Measurements from ENCODE around the gene DIAPH3. TPM values are rescaled to one million over a fixed set of nuclear protein-coding genes. Genes with fewer than 3 reads are reported as not detected.

Gene DIAPH3
- total RNA-seq, 2 donors from 2014 or later = 0.35 to 1.1 TPM

- no peak for TF ChIP-seq CTCF (IDR thresholded peaks at IDR 0.05)
- DNase-seq (ENCODE audit: low spot score) = no peak
Measured at GRCh38 chr13:59888408-59888807, 275.3 kb downstream of the DIAPH3 start.

GRCh38 chr13:59885076-59885475 lies 278.7 kb downstream of the DIAPH3 start:
- H3K9me3 ChIP-seq = no peaks in the 10 kb centered on the region
- H3K27ac ChIP-seq = no peak overlapping the region
- H3K4me3 ChIP-seq = no peak overlapping the region
- no peaks in the 10 kb centered on the region for H3K36me3 ChIP-seq
- TF ChIP-seq CTCF (IDR thresholded peaks at IDR 0.05) = no peak
- no peaks in the 10 kb centered on the region for H3K4me1 ChIP-seq
- no peak for DNase-seq (ENCODE audit: low spot score)
- H3K27me3 ChIP-seq = no peaks in the 10 kb centered on the region

More at GRCh38 chr13:59888408-59888807, 275.3 kb downstream of the DIAPH3 start:
- Histone ChIP-seq H3K27me3 (no peaks in the 10 kb centered on the region), H3K9me3 (no peaks in the 10 kb centered on the region), H3K36me3 (no peaks in the 10 kb centered on the region), H3K4me1 (no peaks in the 10 kb centered on the region), H3K4me3 (no peak overlapping the region), H3K27ac (no peak overlapping the region)

GRCh38 chr13:59883885-59884284 lies 279.8 kb downstream of the DIAPH3 start:
- no peaks in the 10 kb centered on the region for H3K4me1 ChIP-seq
- H3K36me3 ChIP-seq = no peaks in the 10 kb centered on the region
- no peaks in the 10 kb centered on the region for H3K27me3 ChIP-seq
- H3K9me3 ChIP-seq = no peaks in the 10 kb centered on the region
- DNase-seq (ENCODE audit: low spot score) = no peak
- H3K27ac ChIP-seq = no peak overlapping the region
- TF ChIP-seq CTCF (IDR thresholded peaks at IDR 0.05) = no peak
- H3K4me3 ChIP-seq = no peak overlapping the region

GRCh38 chr13:59880468-59880867 lies 283.3 kb downstream of the DIAPH3 start:
- H3K27ac ChIP-seq = no peak overlapping the region
- no peak overlapping the region for H3K4me3 ChIP-seq
- H3K9me3 ChIP-seq = no peaks in the 10 kb centered on the region
- DNase-seq (ENCODE audit: low spot score) = no peak
- H3K27me3 ChIP-seq = no peaks in the 10 kb centered on the region
- H3K4me1 ChIP-seq = no peaks in the 10 kb centered on the region
- TF ChIP-seq CTCF (IDR thresholded peaks at IDR 0.05) = no peak
- H3K36me3 ChIP-seq = no peaks in the 10 kb centered on the region

GRCh38 chr13:59879281-59879680 lies 284.4 kb downstream of the DIAPH3 start:
- Histone ChIP-seq H3K27me3 (no peaks in the 10 kb centered on the region), H3K36me3 (no peaks in the 10 kb centered on the region), H3K4me1 (no peaks in the 10 kb centered on the region), H3K4me3 (no peak overlapping the region), H3K27ac (no peak overlapping the region), H3K9me3 (no peaks in the 10 kb centered on the region)
- DNase-seq (ENCODE audit: low spot score) = no peak
- no peak for TF ChIP-seq CTCF (IDR thresholded peaks at IDR 0.05)

- H3K4me3 ChIP-seq = no peak overlapping the region
- no peak for DNase-seq (ENCODE audit: low spot score)
- no peak for TF ChIP-seq CTCF (IDR thresholded peaks at IDR 0.05)
Measured at GRCh38 chr13:59877933-59878332, 285.8 kb downstream of the DIAPH3 start.

More at GRCh38 chr13:59877933-59878332, 285.8 kb downstream of the DIAPH3 start:
- no peaks in the 10 kb centered on the region for H3K36me3 ChIP-seq
- H3K27ac ChIP-seq = no peak overlapping the region
- H3K27me3 ChIP-seq = no peaks in the 10 kb centered on the region
- no peaks in the 10 kb centered on the region for H3K9me3 ChIP-seq
- no peaks in the 10 kb centered on the region for H3K4me1 ChIP-seq

Data from right atrium auricular region (tissue), 2 donors.